ENCODE measurements around the gene TEX261. TPM values are rescaled to one million over a fixed set of nuclear protein-coding genes. Genes with fewer than 3 reads are reported as not detected.

Gene TEX261
- total RNA-seq, 1 experiment from 2014 or later: 55.3 TPM

DNA sequence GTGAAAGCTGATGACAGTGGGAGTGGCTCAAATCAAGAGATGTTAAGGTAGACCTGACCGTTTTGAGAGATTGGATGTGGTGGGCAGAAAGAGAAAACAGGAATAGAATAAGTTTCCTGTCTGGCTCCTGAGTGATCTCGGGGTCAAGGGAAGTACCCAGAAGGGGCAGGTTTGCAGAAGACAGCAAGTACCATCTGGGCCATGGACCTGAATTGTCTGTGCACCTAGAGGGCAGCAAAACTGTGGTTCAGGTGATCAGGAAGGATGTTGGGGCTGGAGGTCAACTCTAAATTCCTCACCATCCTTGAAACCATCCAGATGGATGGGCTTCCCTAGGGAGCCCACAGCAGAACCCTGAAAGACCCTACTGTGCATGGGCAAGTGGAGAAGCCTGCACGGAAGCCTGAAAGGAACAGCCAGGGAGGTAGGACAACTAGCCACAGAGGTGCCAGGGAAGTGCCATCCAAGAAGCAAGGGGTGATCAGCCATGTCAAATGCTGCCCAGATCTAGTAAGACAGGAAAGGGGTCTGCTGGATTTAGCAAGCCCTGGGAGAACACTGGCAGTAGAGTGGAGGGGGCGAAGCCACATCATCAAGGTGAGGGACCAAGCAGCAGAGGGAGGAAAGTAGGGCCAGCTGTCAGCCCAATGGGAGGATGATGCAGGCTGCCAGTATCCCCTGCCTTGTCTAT lies 8.0 kb downstream of the TEX261 start:
- in situ Hi-C loops (cut with HindIII; ENCODE audit: low pct_unique_long_range_greater_than_20kb, low sequenced_read_pairs): no loop called here
- no peak for DNase-seq (ENCODE audit: low read depth, low spot score)

DNA sequence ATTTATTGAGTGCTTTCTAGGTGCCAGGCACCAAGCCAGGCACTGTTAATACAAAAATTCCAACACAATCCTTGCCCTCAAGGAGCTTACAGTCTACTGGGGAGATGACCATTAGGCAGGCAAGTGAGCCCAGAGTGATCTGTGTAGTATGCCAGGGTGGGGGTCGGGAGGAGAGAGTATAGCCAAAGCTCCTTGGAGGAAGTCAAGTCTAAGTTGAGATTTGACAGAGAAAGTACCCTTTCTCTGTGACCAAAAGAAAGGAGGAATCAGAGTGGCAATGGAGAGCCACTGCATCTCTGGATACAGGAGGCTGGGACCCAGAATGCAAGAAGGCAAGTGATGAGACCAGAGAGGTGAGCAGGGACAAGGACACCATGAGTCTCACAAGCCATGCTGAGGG lies 8.7 kb downstream of the TEX261 start:
- in situ Hi-C loops (cut with HindIII; ENCODE audit: low pct_unique_long_range_greater_than_20kb, low sequenced_read_pairs): no loop called here
- DNase-seq (ENCODE audit: low read depth, low spot score): no peak

DNA sequence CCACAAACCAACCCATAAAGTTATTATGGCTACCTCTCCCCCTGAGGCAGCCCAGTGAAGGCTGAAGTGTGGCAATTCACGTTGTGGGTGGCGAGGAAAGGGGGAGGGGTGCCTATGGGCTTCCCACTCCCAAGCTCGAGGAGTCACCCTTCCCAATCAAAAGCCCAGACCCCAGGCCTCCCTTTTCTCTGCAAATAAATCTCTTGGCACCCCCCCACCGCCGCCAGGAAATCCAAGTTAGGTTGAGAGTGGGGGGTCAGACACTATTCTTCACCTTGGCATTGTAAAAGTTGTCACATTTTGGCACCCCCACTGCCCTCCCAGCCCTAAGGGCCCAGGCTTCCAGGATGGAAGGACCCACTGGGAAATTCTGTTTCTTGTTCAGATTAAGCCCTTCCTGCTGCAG lies 9.4 kb downstream of the TEX261 start:
- no peak for DNase-seq (ENCODE audit: low read depth, low spot score)
- in situ Hi-C loops (cut with HindIII; ENCODE audit: low pct_unique_long_range_greater_than_20kb, low sequenced_read_pairs): no loop called here

DNA sequence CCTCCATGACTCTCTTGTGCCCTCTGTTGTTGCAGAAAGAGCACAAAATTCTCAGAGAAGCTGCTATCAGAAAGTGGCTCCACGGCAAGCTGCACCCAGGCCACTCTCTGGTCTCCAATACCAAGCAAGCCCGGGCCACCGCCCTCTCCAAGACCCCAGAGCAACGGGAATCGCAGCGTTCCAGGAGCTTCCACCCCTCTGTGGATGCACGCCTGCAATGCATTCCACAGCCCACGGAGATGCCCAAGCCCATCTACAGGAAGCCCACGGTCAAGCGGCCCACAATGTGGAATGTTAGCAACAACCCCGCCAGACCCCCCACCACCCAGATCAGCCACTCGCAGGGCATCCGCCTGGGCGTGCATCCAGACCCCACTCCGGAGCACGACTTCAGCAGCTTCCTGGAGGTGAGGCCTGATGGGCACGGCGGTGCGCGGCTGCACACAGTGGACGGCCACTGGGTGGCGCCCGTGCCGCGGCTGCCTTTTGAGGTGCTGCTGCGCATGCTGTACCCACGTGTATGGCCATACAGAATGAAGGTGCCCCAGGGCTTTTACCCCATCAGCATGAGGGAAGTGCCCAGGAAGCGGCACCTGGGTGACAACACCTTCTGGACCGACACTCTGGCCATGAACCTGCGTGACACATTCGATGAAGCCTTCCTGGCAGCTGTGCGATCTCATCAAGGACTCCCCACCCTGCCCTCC lies 9.9 kb downstream of the TEX261 start:
- in situ Hi-C loops (cut with HindIII; ENCODE audit: low pct_unique_long_range_greater_than_20kb, low sequenced_read_pairs): no loop called here
- peak; percentile 81 for DNase-seq (ENCODE audit: low read depth, low spot score)

DNA sequence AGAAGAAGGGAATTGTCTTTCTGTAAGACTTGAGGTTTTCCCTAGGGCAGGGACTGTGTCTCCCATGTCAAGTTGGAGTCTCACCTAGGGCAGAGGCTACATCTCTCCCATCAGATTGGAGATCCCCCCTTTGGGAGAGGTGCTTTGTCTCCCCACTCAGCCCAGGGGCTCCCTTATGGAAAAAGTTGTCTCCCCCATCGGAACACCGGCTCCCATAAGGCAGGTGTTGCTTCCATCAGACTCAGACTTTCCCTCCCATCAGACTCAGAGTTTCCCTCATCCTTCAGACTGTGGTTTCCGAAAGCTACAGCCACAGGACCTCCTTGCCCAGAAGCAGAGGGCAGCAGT lies 10.5 kb downstream of the TEX261 start:
- DNase-seq (ENCODE audit: low read depth, low spot score): no peak
- in situ Hi-C loops (cut with HindIII; ENCODE audit: low pct_unique_long_range_greater_than_20kb, low sequenced_read_pairs): no loop called here

DNA sequence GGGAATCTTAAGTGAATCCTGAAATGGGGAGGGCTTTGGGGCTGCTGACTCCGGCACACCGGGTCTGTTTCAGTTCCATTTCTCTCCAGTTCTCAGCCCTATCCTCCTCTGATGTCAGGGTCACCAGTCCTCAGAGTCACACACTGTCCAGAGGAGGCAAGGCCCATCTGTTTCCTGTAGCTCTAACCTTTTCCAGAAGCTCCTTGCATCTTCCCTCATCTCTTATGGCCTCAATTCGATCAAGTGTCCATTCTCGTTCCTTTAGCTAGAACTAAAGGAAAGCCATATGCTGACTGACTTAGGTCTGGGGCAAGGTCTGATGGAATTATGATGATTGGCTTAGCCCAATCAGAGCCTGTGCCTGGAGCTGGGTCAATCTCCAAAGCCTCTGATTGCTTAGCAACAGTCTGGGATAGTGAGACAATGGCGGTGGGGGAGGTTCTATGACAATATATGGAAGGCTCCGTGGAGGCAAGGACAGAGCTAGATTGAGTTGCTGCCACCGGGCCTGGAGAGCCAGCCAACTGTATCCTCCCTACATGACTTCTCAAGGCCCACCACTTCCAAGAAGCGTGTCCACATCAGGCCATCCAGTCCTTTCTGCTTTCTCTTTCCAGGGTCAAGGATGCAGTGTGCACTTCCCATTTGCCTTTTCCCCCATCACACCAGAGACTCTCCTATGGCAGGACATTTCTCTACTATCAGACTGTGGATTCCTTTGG lies 11.0 kb downstream of the TEX261 start:
- no peak for DNase-seq (ENCODE audit: low read depth, low spot score)
- in situ Hi-C loops (cut with HindIII; ENCODE audit: low pct_unique_long_range_greater_than_20kb, low sequenced_read_pairs): no loop called here

DNA sequence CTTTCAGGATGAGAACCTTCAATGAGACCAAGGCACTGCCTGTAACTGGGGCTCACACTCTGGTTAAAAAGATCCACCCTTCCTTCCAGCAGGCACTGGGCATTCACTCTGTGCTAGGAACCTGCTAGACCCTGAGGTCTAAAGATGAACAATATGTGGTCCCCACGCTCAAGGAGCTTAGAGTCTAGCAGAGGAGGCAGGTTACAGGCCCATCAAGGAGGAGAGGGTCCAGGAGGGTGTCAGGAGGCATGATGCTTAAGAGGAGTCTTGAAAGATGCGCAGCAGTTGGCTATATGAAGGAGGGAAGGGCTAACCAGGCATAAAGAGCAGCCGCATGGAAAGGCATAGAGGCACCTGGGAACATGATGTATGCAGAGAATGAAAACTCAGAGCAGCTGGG lies 11.7 kb downstream of the TEX261 start:
- in situ Hi-C loops (cut with HindIII; ENCODE audit: low pct_unique_long_range_greater_than_20kb, low sequenced_read_pairs): no loop called here
- DNase-seq (ENCODE audit: low read depth, low spot score): no peak

DNA sequence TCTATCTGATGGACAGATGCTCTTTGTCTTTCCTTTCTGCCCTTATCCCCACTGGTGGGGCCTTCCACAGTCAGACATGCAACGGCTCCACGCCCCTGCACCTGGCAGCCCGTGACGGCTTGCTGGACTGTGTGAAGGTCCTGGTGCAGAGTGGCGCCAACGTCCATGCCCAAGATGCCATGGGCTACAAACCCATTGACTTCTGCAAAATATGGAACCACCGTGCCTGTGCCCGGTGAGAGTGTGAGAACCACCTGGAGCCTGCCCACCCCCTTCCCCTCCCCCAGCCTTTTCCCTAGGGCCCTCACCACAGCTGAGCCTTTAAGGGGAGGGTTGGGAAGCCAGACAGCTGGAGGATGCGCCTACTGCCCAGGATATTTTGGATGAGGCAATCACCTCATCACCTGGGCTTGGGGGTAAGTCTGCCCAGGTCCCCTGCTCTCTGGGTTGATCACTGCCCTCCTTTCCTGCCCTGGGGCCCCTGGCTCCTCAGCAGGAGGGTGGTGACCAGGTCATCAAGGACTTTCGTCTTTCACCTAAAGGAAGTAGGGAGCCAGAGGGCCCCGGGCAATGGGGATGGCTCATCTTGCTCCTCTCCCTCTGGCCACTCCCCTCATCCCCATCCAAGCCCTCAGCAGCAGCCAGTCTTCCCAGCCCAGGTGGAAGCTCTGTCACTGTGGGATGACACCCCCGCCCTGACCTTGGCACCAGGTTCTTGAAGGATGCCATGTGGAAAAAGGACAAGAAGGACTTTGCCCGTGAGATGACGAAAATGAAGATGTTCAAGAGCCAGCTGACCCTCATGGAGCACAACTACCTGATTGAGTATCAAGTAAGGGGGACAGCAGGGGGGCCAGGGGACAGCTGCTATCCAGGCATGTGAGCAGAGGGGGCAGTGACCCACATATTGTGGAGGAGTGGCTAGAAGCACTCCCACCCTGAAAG lies 12.5 kb downstream of the TEX261 start:
- in situ Hi-C loops (cut with HindIII; ENCODE audit: low pct_unique_long_range_greater_than_20kb, low sequenced_read_pairs): no loop called here
- DNase-seq (ENCODE audit: low read depth, low spot score): no peak

DNA sequence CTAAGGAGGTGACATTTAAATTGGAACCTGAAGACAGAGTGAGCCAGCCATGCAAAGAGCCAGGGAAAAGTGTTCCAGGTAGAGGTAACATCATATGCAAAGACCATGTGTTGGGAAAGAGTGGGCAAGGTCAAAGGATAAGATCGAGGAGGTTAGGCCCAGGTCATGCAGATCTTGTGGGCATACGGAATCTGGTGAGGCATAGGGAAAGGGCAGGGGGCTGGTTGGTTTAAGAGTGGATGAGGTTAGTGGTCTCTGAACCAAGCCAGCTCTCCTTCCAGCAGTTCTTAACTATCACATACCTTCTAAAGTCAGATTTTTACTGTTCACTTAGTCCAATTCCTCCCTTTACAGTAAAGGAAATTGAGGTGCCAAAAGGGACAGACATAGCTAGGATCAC lies 13.3 kb downstream of the TEX261 start:
- in situ Hi-C loops (cut with HindIII; ENCODE audit: low pct_unique_long_range_greater_than_20kb, low sequenced_read_pairs): no loop called here

DNA sequence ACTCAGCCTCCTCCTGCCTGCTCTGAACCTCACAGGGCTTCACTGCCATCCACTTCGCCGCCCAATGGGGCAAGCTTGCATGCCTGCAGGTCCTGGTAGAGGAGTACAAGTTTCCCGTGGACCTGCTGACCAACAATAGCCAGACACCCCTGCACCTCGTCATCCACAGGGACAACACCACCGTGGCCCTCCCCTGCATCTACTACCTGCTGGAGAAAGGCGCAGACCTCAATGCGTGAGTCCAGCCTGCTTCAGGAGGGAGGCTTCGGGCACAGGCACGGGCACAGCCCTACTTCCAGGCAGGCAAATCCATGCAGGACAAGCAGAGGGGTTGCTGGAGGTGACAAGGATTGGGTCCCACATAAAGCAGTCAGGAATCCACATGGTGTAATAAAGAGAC lies 15.0 kb downstream of the TEX261 start:
- in situ Hi-C loops (cut with HindIII; ENCODE audit: low pct_unique_long_range_greater_than_20kb, low sequenced_read_pairs): no loop called here
- DNase-seq (ENCODE audit: low read depth, low spot score): no peak

More for the DNA sequence above, 13.3 kb downstream of the TEX261 start:
- DNase-seq (ENCODE audit: low read depth, low spot score): no peak

DNA sequence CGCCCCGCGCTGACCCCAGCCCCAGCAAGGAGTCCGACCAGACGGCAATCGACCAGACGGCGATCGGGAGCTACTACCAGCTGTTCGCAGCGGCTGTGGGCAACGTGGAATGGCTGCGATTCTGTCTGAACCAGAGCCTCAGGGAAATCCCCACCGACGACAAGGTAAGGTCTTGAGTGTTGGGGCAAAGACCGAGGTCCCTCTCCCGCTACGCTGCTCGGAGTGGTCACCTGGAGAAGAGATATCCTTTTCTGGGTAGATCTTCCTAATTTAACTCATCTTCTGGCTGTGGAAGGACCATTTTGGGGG lies 15.5 kb downstream of the TEX261 start:
- in situ Hi-C loops (cut with HindIII; ENCODE audit: low pct_unique_long_range_greater_than_20kb, low sequenced_read_pairs): no loop called here
- DNase-seq (ENCODE audit: low read depth, low spot score): no peak

DNA sequence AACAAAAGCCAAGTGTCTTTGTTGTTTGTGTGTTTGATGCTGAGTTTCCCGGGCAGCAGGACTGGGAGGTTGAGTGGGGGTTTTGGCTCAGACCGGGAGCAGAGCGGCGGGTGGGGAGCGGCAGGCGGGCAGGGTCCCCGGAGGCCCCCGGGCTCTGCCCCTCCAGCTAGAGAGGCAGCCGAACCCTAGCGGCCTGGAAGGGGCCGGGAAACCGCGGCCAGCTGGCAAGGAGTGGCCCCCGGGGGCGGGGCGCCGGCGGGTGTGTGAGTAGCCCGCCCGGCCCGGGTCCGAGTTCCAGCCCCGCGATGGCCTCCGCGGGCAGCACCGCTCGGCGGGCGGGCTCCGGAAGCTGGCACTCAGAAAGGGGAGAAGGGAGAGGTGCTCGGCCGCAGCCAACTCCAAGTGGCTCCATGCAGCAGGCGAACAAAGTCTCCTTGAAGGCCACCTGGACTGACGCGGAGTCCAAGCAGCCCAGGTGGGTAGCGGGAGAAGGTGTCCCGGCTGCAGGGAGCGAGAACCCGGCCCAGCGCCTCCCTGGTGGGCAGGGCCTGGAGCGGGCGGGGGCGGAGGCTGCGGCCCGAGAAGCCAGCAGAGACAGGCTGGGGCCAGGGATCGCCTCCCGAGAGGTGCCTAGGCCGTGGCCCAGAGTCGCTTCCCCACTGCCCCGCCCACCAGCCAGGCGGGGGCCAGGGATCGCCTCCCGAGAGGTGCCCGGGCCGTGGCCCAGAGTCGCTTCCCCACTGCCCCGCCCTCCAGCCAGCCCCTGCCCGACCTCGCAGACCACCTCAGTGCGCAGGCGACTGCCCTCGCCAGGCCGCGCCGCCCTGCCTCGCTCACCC lies 16.1 kb downstream of the TEX261 start, which contains the start of gene ANKRD53:
TSS of gene ANKRD53 (plus strand) at position 290 of the 839 bp plus-strand sequence. CDS start at position 306, 16 bp downstream.
- in situ Hi-C loops (cut with HindIII; ENCODE audit: low pct_unique_long_range_greater_than_20kb, low sequenced_read_pairs): no loop called here
- no peak for DNase-seq (ENCODE audit: low read depth, low spot score)

DNA sequence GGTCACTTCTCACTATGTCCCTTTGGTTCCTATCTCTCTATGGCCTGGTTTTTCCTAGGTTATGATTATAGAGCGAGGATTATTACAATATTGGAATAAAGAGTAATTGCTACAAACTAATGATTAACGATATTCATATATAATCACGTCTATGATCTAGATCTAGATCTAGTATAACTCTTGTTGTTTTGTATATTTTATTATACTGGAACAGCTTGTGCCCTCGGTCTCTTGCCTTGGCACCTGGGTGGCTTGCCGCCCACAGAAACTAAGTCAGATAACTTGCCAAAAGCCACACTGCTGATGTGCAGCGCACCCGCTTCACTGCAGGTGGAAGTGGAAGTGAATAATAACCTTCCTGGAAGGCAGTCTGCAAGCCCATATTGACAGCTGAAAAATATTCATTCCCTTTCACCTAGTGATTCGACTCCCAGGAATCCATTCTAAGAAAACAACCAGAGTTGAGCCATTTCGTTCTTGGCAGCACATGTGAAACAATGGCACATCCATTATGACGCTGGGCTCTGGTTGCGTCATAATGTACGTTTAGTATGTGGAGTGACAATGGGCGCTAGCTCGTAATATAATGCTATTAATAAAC lies 17.0 kb downstream of the TEX261 start:
- no peak for DNase-seq (ENCODE audit: low read depth, low spot score)
- in situ Hi-C loops (cut with HindIII; ENCODE audit: low pct_unique_long_range_greater_than_20kb, low sequenced_read_pairs): no loop called here

DNA sequence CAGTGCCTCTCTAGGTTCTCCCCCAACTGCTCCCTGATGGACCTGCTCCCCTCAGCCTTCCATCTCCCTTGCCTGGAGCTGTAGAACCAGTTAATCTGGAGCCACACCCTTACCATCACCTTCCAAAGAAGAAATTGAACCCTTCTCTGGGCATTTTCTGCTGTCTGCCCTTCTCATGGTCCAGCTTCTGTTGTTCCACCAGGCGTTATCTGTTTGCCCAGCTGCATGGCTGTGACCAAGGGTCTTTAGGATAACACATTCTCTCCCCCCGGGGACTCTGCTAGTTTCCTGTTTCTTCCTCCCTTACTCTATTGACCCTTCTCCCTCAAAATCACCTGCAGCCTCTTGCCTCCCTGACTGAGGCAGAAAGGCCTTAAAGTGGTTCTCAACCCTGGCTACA lies 19.4 kb downstream of the TEX261 start:
- in situ Hi-C loops (cut with HindIII; ENCODE audit: low pct_unique_long_range_greater_than_20kb, low sequenced_read_pairs): no loop called here
- no peak for DNase-seq (ENCODE audit: low read depth, low spot score)

DNA sequence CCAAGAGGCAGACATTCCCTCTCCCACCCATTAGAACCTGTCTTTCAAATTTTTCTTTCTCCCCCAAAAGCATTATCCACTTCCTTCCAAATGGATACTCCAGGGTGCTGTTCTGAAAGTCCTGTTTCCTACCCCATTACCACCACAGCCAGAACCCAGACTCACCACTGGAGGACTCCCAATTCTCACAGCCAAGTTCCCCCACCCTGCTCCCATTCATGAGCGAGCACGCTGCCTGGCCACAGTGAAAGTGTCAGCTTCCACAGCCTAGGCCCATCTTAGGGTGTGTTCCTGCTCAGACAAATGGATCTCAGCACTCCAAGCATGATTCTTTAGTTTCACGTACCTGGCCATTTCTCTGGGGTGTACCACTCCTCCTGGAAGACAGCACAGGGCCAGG lies 20.1 kb downstream of the TEX261 start:
- in situ Hi-C loops (cut with HindIII; ENCODE audit: low pct_unique_long_range_greater_than_20kb, low sequenced_read_pairs): no loop called here
- DNase-seq (ENCODE audit: low read depth, low spot score): no peak

DNA sequence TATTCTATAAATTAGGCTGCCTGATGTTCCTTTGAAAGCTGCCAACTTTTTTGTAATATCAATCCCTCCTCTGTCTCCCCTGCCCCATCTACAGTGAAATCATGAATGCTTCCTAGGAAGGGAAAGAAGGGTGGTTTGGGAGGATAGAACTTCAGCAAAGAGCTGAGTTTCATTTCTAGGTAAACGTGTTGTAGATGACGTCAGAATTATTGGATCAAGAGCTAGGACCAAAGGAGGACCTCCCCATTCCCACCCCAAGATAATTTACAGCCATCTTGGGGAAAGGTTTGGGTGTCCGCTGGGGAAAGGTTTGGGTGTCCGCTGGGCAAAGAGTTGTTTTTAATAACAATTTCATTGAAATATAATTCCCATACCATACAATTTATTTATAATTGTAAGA lies 27.5 kb downstream of the TEX261 start:
- no peak for DNase-seq (ENCODE audit: low read depth, low spot score)
- in situ Hi-C loops (cut with HindIII; ENCODE audit: low pct_unique_long_range_greater_than_20kb, low sequenced_read_pairs): no loop called here

DNA sequence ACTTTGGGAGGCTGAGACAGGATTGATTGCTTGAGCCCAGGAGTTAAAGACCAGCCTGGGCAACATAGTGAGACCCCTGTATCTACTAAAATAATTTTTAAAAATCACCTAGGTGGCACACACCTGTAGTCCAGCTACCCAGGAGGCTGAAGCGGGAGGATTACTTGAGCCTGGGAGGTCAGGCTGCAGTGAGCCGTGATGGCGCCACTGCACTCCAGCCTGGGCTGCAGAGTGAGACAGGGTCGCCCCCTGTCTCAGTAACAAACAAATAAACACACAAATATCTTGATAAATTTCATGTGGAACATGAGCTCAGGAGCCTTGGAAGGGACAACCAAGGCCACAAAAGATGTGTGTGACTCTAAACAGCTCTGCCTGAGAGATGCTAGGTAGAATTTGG lies 28.0 kb downstream of the TEX261 start:
- in situ Hi-C loops (cut with HindIII; ENCODE audit: low pct_unique_long_range_greater_than_20kb, low sequenced_read_pairs): no loop called here
- DNase-seq (ENCODE audit: low read depth, low spot score): no peak

All from SK-MEL-5 (cell line).